Effector CD8-positive, alpha-beta T cell (primary cell): Measurements from ENCODE around the gene DACT2.
"Not testable (repeated sequence)": the region's sequence is repeated elsewhere in the genome, so short reads cannot be mapped to it uniquely, and the experiment has no call there.

Experiments used
- DNase-seq: peaks from one replicate; lab custom pipeline; 2025; lab: John Stamatoyannopoulos, UW
- total RNA-seq, 4 experiments: gene quantifications; one replicate each; lab custom pipeline; 2026; lab: John Stamatoyannopoulos, UW

The DACT2 gene, protein sequence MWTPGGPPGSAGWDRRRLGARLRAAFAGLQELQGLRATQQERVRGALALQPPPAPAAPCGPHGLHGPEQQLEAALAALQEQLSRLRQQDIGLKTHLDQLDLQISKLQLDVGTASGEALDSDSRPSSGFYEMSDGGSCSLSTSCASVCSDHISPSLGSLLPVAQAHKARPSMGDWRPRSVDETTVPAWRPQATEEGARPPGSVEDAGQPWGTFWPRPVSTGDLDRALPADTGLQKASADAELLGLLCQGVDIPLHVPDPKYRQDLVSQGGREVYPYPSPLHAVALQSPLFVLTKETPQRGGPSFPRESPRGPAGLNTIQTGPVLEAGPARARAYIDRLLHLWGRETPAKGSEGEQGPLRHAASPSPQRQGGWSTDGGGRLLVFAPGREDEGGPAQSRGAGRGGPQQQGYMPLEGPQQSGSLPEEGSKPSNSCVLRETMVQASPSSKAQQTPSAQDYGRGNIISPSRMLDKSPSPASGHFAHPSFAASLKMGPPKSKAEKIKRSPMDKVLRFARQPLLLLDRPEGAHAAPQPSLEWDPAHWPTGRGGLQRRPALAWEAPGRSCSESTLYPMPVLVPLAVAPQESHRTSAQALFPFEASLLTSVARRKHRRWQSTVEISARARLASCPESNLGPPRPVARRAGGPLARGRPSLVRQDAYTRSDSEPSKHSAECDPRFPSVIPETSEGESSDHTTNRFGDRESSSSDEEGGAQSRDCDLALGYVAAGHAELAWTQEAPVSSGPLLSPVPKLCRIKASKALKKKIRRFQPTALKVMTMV
- total RNA-seq: 0 reads per million in 4 experiments

DNA sequence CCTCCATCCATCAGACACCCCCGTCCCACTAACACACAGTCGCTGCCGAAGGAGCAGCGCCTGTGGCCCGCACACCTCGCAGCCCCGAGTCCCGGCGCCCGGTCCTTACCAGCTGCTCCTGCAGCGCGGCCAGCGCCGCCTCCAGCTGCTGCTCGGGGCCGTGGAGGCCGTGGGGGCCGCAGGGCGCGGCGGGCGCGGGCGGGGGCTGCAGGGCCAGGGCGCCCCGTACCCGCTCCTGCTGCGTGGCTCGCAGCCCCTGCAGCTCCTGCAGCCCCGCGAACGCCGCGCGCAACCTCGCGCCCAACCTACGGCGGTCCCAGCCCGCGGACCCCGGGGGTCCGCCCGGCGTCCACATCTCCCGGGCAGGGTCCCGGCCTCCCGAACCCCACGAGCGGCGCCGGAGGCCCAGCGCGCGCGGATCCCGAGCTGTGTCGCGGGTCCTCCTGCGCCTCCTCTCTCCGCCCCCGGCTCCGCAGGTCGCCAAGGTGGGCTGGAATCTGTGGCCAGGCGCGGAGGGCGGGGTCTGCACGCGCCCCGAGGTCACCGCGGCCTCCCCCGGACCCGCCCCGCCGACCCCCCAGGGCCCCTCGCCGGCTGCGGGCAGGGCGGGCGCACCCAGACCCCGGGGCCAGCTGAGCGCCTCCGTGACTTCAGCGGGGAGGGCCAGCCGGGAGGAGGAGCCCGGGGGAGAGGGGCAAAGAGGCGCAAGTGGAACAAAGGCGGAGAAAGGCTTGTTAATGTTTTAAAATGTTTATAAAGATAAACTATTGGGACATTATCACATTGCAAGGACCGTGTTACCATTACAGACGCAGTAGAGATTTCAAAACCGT, at the start of gene DACT2:
TSS of gene DACT2 (minus strand) at position 499 of the 833 bp plus-strand sequence. CDS start at position 355, 144 bp downstream.
- no peak for DNase-seq

DNA sequence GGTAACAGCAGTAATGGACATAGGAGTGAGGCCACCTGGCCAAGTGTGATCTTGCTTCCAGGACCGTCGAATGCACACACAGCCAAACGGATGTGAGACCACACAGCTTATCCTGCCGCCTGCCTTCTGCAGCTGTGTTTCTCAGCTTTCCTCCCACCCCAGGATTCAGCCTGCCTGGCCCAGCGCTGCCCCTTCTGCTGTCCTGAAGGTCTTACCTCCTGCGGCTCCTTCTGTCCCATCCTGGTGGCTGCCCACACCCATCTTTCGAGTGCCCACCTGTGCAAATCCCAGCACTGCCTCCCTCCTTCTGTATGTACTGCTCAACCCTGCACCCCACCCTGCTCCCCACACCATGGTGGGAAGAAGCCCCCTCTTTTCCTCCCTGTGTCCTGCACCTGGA, 49.4 kb upstream of the DACT2 start:
- DNase-seq: no peak

DNA sequence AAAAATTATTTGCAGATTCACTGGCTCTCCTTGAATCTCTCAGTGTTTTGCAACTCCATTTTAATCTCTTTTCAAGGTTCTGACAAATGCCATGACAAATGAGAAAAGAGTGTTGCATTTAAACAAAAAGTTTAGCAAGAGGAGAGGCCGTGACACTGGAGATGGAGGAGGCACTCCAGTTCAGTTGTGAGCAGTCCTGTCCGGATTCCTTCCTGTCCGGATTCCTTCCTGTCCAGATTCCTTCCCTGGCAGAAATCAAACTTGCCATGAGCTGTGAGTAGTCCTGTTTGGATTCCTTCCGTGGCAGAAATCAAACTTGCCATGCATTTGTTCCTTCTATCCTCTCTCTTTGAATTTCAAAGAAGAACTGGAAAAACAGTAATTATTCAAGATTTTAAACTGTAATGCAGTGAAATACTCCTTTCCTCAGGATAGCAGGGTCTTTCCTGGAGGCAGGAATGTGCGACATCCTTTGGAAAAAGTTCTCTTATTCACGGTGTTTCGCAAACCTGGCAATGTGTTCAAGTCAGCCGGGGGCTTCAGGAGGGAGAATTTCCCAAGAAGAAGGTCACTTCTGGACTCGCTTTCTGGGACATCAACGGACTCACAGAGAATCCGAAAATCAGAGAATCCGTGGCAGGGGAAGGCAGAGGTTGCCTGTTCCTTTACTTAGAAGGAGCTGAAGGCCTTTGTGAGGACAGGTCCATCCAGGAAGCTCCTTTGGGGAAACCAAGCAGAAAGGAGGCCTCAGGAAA, 48.7 kb upstream of the DACT2 start:
- DNase-seq: no peak

DNA sequence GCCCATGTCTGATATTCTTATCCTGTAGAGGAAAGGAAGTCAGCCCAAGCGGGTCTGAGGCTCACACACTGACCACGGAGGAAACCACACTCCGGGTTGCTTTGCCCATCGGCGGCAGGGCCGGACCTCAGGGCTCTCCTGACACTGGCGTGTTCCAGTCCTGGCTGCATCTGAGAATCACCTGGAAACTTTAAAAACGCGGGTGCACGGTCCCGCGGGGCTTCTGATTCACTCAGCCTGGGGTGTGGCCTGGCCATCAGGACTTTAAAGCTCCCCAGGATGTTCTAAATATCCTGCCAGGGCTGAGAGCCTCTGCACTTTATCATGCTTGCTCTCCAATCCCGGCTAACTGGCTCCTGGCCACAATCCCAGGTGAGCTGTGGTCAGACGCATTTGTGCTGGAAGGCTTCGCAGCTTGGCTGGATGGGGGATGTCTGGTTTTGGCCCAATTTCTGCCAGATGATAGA, 47.7 kb upstream of the DACT2 start:
- DNase-seq: no peak

DNA sequence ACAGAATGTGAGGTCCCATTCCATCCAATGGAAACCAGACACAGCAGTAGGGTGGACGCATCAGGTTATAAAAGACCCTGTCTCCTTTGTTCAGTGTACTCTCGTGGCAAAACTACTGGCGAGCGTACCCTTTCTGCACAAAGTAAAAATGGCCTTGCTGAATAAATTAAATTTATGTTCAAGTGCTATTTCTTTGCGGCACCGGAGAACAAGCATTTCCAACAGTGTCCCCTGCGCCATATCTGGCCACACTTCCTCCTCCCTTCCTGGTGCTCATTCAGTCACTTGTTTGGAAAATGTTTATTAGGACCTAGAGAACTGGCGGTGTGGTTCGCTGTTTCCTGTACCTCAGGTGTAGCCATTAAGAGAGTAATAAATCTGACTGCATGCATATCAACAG, 46.9 kb upstream of the DACT2 start:
- no peak for DNase-seq

DNA sequence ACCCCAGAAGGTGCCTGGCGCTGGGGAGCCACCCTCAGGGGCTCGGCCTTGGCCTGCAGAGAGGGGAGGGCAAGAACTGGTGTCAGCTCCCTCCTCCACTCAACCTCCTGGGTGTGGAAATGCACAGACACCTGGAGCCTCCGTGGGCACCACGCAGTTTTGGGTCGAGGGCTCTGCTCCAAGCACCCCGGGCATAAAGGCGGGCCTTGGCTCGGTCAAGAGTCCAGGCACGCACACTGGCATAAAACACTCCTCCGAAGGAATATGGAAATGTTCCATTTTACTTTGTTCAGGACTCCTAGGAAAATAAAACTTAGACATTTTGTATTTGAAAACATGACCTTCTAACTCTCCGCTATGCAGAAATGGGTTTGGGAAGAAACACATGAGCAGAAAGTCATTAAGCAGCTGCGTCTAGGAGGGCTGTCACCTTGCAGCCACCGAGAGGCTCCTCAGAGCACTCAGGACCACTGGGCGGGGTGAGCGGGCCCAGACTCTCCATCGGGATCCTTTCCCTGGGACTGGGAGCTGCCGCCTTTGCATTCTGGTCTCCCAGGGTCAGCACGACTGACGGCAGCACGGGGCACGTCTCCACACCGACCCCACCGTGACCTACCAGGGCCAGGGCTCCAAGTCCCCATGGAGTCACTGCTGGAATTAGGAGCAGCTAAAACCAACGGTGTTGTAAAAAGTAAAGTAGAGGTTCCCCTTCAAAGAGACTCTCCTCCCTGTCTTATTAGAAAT, 46.0 kb upstream of the DACT2 start:
- DNase-seq: no peak

DNA sequence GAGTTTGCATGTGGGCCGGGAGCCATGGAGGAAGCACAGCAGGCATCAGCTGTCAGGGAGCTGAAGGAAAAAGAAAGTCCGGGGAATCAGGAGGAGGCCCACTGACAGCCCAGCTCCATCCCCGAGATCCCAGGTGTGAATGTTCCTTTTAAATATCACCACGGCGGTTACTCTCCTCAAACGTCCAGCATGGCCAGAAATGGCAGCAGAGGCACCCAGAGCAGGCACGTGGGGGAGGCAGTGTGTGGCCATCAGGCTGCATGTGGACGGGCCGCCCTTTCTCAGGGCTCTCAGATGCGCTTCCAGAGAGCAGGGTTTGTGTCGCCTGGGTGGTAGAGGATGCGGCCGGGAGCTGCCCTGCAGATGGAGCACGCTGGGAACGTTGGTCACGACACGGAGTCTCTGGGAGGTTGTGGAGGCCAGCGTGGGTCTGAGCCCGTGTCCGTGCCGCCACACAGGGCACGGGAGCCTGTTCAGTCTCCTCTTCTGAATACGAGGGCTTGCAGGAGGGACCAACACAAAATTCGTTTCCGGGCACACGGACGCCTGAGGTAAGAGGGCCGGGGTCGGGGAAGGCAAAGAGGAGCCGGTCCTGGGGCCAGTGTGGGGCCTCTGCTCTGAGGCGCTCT, 45.3 kb upstream of the DACT2 start:
- DNase-seq: no peak

DNA sequence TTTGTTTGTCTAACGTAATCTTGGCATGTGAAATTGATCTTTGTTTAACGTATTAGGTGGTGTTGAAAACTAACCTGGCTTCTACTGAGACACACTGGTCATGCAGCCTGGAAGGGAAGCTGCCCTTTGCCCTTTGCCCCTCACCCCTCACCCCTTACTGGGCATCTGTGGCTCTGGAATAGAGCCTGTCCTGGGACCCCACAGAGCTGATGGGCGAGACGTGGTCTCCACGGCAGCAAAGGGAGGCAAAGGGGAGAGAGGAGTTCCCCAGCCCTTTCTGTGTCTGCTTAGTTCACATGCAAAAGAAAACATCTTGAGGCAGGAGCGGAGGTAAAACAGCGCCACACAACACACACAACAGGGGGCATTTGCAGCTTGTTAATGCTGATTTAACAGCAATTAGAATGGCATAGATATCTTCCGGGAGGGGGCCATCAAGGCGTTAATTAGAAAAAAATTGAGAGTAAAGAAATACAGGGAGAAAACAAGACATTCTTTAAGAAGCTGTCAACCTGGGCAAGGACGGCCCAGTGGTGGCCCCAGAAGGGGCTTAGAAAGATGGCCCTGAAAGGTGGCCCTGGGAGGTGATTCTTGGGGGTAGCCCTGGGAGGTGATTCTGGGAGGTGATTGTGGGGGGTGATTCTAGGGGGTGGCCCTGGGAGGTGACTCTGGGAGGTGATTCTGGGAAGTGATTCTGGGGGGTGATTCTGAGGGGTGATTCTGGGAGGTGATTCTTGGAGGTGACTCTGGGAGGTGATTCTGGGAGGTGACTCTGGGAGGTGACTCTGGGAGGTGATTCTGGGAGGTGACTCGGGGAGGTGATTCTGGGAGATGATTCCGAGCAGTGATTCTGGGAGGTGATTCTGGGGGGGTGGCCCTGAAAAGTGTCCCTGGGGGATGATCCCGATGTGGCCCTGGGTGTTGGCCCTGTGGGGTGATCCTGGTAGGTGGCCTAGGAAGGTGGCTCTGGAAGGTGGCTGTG, 44.5 kb upstream of the DACT2 start:
- DNase-seq: no peak

DNA sequence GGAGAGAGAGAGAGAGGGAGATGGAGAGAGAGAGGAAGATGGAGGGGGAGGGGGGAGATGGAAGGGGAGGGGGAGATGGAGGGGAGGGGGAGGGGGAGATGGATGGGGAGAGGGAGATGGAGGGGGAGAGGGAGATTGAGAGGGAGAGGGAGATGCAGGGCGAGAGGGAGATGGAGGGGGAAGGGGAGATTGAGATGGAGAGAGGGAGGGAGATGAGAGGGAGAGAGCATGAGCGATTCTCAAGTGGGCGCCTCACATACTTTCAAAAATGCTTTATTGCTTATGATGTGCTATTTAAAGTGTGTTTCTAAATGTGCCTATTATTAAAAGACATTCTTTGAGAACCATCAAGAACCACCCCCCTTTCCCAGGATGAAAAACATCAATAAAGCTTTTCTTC, 43.7 kb upstream of the DACT2 start:
- DNase-seq: no peak

DNA sequence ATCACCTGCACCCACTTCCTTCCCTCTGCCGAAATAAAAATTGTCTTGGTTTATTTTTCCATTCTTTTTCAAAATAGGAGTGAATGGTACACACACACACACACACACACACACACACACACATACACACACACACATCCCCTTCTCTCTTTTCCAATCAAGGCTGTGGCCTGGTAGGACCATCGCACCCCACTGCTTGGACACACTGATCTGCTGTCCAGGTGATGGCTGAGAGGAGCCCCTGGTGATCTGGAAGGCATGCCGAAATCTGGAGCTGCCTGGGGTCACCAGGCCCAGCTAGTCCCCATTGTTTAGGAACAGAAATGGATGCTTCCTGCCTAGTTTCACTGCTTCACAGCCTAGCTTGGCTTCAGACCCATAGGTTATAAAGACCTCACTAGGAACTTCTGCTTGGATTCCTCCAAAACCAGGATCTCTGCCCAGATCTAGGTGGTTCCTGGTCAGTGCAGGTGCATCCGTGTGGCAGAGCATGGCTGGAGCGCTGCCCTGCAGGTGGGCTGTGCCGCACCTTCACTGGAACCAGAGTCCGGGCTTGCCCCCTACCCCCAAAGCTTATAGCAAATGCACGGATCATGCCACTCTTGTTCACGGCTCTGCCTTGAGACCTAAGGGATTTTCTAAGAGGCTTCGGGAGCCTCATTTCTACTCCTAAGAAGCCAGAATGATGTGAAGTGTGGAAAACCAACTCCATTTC, 42.9 kb upstream of the DACT2 start:
- DNase-seq: no peak

DNA sequence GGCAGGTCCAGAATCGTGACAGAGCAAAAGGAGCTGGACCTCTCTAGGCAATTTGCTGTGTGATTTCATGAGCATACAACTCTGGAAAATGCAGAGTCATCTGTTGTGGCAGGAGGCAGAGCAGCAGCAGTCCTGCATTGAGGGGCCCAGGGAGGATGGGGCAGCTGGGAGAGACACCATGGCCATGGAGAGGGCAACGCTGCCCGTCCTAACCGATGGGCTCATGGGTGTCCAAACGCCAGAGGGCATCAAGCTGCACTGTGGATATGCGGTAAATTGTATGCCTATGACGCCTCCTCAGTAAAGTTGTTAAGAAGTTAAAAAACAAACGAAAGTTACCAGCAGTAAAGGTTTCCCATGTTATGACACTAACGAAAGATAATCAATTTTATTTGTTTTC, 42.2 kb upstream of the DACT2 start:
- no peak for DNase-seq

DNA sequence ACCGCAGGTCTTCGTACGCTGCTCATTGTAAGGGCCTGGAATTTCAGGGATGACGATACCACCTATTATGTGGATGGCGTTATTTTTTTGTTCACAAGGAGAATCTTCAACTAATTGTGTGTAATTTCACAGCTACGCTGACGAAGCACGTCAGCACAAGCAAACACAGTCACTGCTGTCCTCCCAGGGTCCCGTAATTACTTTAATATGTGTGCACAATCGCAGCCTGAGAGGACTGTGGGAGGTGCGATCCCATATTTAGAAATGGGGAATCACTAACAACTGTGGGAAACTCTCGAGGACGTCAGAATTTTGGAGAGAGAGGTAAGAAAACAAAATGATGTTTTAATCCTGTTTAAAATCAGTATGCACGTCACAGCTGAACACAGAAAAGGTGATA, 40.2 kb upstream of the DACT2 start:
- DNase-seq: no peak

DNA sequence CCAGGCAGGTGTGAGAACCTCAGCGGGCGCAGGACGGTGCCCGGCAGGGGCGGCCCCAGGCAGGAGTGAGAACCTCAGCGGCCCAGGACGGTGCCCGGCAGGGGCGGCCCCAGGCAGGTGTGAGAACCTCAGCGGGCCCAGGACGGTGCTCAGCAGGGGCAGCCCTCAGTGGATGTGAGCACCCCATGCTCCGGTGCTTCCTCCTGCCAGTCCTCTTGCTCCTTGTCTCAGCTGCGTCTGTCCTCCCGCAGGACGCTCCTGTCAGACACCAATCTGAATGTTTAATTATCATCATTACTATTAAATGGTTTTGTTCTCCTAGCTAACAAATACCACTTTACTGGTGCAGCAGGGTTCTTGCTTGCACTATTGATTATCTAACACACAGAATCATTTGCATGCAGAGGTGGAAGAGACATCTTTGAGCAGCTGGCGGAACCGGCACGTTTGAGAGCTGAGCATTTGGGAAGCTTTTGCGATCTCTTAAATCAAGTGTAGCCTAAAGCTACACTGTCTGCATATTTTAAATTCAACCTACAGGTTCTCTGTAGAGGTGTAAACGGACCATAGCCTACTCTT, 39.4 kb upstream of the DACT2 start:
- no peak for DNase-seq

DNA sequence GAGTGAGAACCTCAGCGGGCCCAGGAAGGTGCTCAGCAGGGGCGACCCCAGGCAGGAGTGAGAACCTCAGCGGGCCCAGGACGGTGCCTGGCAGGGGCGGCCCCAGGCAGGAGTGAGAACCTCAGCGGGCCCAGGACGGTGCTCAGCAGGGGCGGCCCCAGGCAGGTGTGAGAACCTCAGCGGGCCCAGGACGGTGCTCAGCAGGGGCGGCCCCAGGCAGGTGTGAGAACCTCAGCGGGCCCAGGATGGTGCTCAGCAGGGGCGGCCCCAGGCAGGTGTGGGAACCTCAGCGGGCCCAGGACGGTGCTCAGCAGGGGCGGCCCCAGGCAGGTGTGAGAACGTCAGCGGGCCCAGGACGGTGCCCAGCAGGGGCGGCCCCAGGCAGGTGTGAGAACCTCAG, 37.3 kb upstream of the DACT2 start:
- DNase-seq: not testable (repeated sequence)

DNA sequence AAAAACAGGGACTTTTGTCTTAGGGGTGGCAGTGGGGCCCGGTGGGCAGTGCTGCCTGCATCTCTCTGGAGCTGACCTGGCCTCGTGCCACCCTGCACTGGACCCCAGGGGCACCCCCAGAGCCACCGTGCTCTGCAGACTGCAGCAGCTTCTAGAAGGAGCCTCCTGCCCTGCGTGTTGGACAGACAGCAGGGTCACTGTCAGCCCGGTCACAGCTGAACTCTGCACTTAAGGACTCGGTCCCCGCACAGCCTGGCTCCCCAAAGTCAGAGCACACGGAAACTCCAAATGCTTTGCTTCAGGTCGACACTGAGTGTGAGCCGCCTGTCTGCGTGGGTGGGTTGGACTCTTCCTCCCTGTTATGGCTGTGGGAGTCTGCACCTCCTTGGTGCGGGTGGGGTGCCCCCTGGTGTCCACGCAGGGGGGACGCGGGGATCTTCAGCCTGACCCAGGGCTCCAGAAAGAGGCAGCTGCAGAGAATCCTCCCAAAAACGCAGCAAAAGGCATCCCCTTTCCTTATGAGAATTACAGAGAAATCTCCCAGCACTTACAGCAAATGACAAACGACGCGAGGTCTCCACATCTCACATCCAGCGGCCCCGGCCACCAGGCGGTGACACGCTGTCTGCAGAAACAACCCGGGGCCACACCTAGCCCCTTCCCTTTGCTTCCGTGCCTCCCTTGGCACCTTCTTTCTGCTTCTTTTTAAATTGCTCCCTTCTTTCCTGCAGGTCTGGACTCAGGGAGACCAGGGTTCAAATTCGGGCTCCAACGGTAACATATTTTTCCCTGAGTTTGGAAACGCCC, 36.3 kb upstream of the DACT2 start:
- no peak for DNase-seq

DNA sequence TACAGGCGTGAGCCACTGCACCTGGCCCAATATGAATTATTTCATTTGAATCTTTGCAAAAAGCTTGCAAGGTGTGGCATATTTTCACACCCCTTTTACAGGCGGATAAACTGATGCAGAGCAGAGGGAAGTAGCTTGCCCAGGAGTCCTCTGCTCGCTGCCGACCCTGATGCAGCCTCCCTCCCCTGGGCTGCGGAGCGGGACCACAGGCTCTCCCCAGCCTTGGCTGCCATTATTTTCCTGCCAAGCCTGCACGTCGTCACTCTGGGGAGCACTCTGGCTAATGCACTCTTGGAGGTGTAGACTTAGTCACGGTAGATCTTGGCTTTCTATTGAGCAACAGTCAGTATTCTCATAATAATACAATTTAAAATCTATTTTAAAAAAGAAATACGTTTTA, 34.8 kb upstream of the DACT2 start:
- no peak for DNase-seq

DNA sequence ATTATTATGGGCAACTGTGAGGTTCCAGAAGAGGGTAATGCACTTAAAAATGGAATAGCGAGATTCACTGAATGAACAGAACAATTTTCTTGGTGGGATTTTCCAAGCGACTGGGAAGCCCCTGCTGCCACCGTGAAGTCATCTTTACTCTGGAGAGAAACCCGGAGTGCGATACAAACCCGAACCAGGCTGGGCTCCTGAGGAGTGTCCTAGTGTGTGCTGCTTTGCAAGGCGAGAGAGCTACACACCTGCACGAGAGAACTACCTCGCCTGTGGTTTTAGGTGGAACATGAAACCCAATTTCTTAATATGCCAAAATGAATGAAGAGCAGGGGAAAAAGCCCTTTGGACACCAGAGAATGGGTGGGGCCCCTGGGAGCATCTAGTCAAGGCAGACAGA, 33.5 kb upstream of the DACT2 start:
- DNase-seq: no peak
